GM23248 (cell line): Measurements from ENCODE around the gene AVPR2. TPM values are rescaled to one million over a fixed set of nuclear protein-coding genes. Genes with fewer than 3 reads are reported as not detected.

ENCODE experiments used
- DNase-seq: peaks from one replicate; pipeline ENCODE4 v3.0.0-alpha.2; 2015
- H2AFZ ChIP-seq: fragments of 200-600 bp; sonication (generic); 2 replicates; pipeline ENCODE4 v1.6.1; 2016; ENCODE audit warnings: antibody characterized with exemption
- H3F3A ChIP-seq: fragments of 200-600 bp; sonication (generic); 2 replicates; pipeline ENCODE4 v1.6.1; 2016; ENCODE audit warnings: mild to moderate bottlenecking, antibody characterized with exemption, mixed run types; ENCODE audit not compliant: insufficient read depth
- H3K27ac ChIP-seq: fragments of 200-600 bp; sonication (generic); 2 replicates; pipeline ENCODE4 v1.5.1; 2016; ENCODE audit warnings: mild to moderate bottlenecking
- H3K27me3 ChIP-seq: fragments of 200-600 bp; sonication (generic); replicated peaks from 2 replicates; pipeline ENCODE4 v1.6.1; 2016; ENCODE audit warnings: mild to moderate bottlenecking; ENCODE audit not compliant: insufficient read depth
- H3K36me3 ChIP-seq: fragments of 200-600 bp; sonication (generic); 2 replicates; pipeline ENCODE4 v1.6.1; 2016; ENCODE audit warnings: low read depth, mild to moderate bottlenecking
- H3K4me1 ChIP-seq: fragments of 200-600 bp; sonication (generic); 2 replicates; pipeline ENCODE4 v1.6.1; 2016; ENCODE audit warnings: mild to moderate bottlenecking; ENCODE audit not compliant: insufficient read depth
- H3K4me2 ChIP-seq: fragments of 200-600 bp; sonication (generic); one replicate; pipeline ENCODE4 v1.6.1; 2016; ENCODE audit warnings: mild to moderate bottlenecking; ENCODE audit not compliant: unreplicated experiment
- H3K4me3 ChIP-seq: fragments of 200-600 bp; sonication (generic); 2 replicates; pipeline ENCODE4 v1.5.1; 2016; ENCODE audit warnings: mild to moderate bottlenecking
- H3K79me2 ChIP-seq: fragments of 200-600 bp; sonication (generic); 2 replicates; pipeline ENCODE4 v1.6.1; 2016; ENCODE audit warnings: mild to moderate bottlenecking; ENCODE audit not compliant: insufficient read depth
- H3K9ac ChIP-seq: fragments of 200-600 bp; sonication (generic); 2 replicates; pipeline ENCODE4 v1.6.1; 2016; ENCODE audit warnings: mild to moderate bottlenecking
- H3K9me2 ChIP-seq: fragments of 200-600 bp; sonication (generic); 2 replicates; pipeline ENCODE4 v1.6.1; 2016; ENCODE audit warnings: mixed run types, mild to moderate bottlenecking, moderate library complexity; ENCODE audit not compliant: insufficient read depth
- H3K9me3 ChIP-seq: fragments of 200-600 bp; sonication (generic); one replicate; pipeline ENCODE4 v1.6.1; 2017; ENCODE audit warnings: low read depth
- H4K20me1 ChIP-seq: fragments of 200-600 bp; sonication (generic); 2 replicates; pipeline ENCODE4 v1.6.0; 2016; ENCODE audit not compliant: insufficient read depth
- EZH2 ChIP-seq: fragments of 200-600 bp; sonication (generic); IDR thresholded peaks from 2 replicates; pipeline ENCODE4 v1.6.1; 2018; ENCODE audit warnings: antibody characterized with exemption, mild to moderate bottlenecking; ENCODE audit not compliant: insufficient read depth, poor library complexity, severe bottlenecking
- EZH2phosphoT487 ChIP-seq: fragments of 200-600 bp; sonication (generic); IDR thresholded peaks from 2 replicates; pipeline ENCODE4 v1.6.1; 2018; ENCODE audit warnings: antibody characterized with exemption, moderate library complexity, mild to moderate bottlenecking, low read depth; ENCODE audit not compliant: insufficient read depth
- WGBS, 2 experiments: methylation state at CpG; one replicate each; pipeline ENCODE4 v1.1.6; 2015 to 2017; ENCODE audit warnings: low lambda C conversion rate in 2 of 2, low coverage in 1 of 2; ENCODE audit errors: missing lambda C conversion rate in 2 of 2; 5-methylcytosine and 5-hydroxymethylcytosine counted together
- in situ Hi-C: fragments of 300-500 bp; cut with MboI; formaldehyde crosslinking; loops from 2 replicates; pipeline ENCODE4 v1.15.0; 2020
- polyA plus RNA-seq: library from polyadenylated mRNA; unstranded; fragments of >200 nt; fragmentation: Nextera tagmentation; extraction: Ambion mirVana; gene quantifications from 2 replicates; pipeline ENCODE4 v1.2.1, GENCODE V29; 2016
- total RNA-seq: library from RNA; depleted of rRNA; stranded (reverse); fragments of >200 nt; shearing (Covaris generic); gene quantifications from 2 replicates; pipeline ENCODE4 v1.2.3, GENCODE V29; 2014

The AVPR2 gene
- total and polyA plus RNA-seq, 2 experiments from 2014 or later = not detected

GRCh38 chrX:153876112-153876491, 28.4 kb upstream of the AVPR2 start:
- in situ Hi-C loops = no loop called here
- Histone ChIP-seq H3K27ac (no peak overlapping the region), H2AFZ (no peak overlapping the region), H3K27me3 (no peaks in the 10 kb centered on the region), H3K79me2 (no peaks in the 10 kb centered on the region), H3F3A (no peaks in the 10 kb centered on the region), H3K36me3 (no peaks in the 10 kb centered on the region), H3K4me3 (no peak overlapping the region), H3K4me1 (no peaks in the 10 kb centered on the region), H4K20me1 (no peaks in the 10 kb centered on the region), H3K4me2 (no peak overlapping the region), H3K9me2 (no peaks in the 10 kb centered on the region), H3K9ac (no peak overlapping the region), H3K9me3 (no peaks in the 10 kb centered on the region)
- no peak for TF ChIP-seq EZH2
- TF ChIP-seq EZH2phosphoT487 = no peak
- no peak for DNase-seq
- 0 to 13% methylated on average over 3 of the region's 3 CpGs for WGBS, 2 experiments

GRCh38 chrX:153877571-153878261, 26.8 kb upstream of the AVPR2 start:
- 60 to 80% methylated on average over 6 to 8 of the region's 8 CpGs for WGBS, 2 experiments
- in situ Hi-C loops = no loop called here
- no peak overlapping the region for H3K4me3 ChIP-seq
- no peak for TF ChIP-seq EZH2phosphoT487
- TF ChIP-seq EZH2 = no peak
- H3K9me3 ChIP-seq = no peaks in the 10 kb centered on the region
- H3K4me1 ChIP-seq = no peaks in the 10 kb centered on the region
- H3K27me3 ChIP-seq = no peaks in the 10 kb centered on the region
- H3K4me2 ChIP-seq = no peak overlapping the region
- no peaks in the 10 kb centered on the region for H4K20me1 ChIP-seq
- H3K9me2 ChIP-seq = no peaks in the 10 kb centered on the region
- H3F3A ChIP-seq = no peaks in the 10 kb centered on the region
- DNase-seq = no peak
- H3K36me3 ChIP-seq = no peaks in the 10 kb centered on the region
- no peaks in the 10 kb centered on the region for H3K79me2 ChIP-seq
- no peak overlapping the region for H2AFZ ChIP-seq
- no peak overlapping the region for H3K27ac ChIP-seq
- no peak overlapping the region for H3K9ac ChIP-seq

GRCh38 chrX:153878345-153878744, 26.1 kb upstream of the AVPR2 start:
- 13 to 22% methylated on average over 3 to 5 of the region's 5 CpGs for WGBS, 2 experiments
- no peak overlapping the region for H3K4me3 ChIP-seq
- H3K79me2 ChIP-seq = no peaks in the 10 kb centered on the region
- no peaks in the 10 kb centered on the region for H3K27me3 ChIP-seq
- no peak for DNase-seq
- H3K4me1 ChIP-seq = no peaks in the 10 kb centered on the region
- H3K9me2 ChIP-seq = no peaks in the 10 kb centered on the region
- in situ Hi-C loops = no loop called here
- H3F3A ChIP-seq = no peaks in the 10 kb centered on the region
- no peaks in the 10 kb centered on the region for H4K20me1 ChIP-seq
- H3K4me2 ChIP-seq = no peak overlapping the region
- TF ChIP-seq EZH2phosphoT487 = no peak
- TF ChIP-seq EZH2 = no peak
- no peak overlapping the region for H3K9ac ChIP-seq
- no peak overlapping the region for H3K27ac ChIP-seq
- no peaks in the 10 kb centered on the region for H3K36me3 ChIP-seq
- no peak overlapping the region for H2AFZ ChIP-seq
- no peaks in the 10 kb centered on the region for H3K9me3 ChIP-seq

- no peak overlapping the region for H3K4me3 ChIP-seq
- H3K4me1 ChIP-seq = no peaks in the 10 kb centered on the region
- no peak overlapping the region for H3K4me2 ChIP-seq
- H2AFZ ChIP-seq = no peak overlapping the region
- no peaks in the 10 kb centered on the region for H3K79me2 ChIP-seq
- H3K27ac ChIP-seq = no peak overlapping the region
- H3F3A ChIP-seq = no peaks in the 10 kb centered on the region
- no peaks in the 10 kb centered on the region for H4K20me1 ChIP-seq
- TF ChIP-seq EZH2phosphoT487 (no peak), EZH2 (no peak)
- H3K9ac ChIP-seq = no peak overlapping the region
- H3K9me3 ChIP-seq = no peaks in the 10 kb centered on the region
- in situ Hi-C loops = no loop called here
- no peaks in the 10 kb centered on the region for H3K36me3 ChIP-seq
- WGBS, 2 experiments = 2 to 20% methylated on average over 2 to 27 of the region's 28 CpGs
- no peak for DNase-seq
- H3K9me2 ChIP-seq = no peaks in the 10 kb centered on the region
- H3K27me3 ChIP-seq = no peaks in the 10 kb centered on the region; the same call in 1 of the 2 replicates
Observed at GRCh38 chrX:153878969-153879653, 25.4 kb upstream of the AVPR2 start.
